VCaP (cell line): ENCODE measurements around the gene SUCLG2.

Source experiments
- H3K27ac ChIP-seq: fragments of 450-650 bp; 2 replicates; pipeline ENCODE4 v1.5.1; 2017
- CTCF ChIP-seq: fragments of 450-650 bp; conservative IDR thresholded peaks from 2 replicates; pipeline ENCODE4 v1.5.1; 2017; ENCODE audit warnings: mild to moderate bottlenecking, moderate library complexity

SUCLG2 gene

GRCh38 chr3:67580430-67581000 is 73.9 kb downstream of the SUCLG2 start:
- H3K27ac ChIP-seq: no peak overlapping the region
- no peak for TF ChIP-seq CTCF

DNA sequence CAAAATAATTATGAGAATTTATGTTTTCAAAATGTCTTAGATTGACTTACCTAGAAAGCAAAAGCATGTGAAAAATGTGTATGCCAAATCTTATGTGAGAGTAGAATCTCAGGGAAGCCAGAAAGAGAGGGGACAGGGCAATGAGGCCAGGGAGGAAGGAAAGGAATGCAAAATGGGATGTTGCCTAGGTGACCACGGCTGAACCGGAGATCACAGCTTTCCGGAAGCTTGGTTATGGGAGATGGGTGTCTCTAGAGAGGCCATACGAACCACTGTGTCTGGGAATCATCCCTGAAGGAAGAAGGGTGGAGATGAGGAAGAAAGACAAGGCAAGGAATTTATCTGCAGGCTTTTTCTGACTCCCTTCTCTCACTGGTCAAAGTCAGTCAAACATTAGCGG is 76.0 kb downstream of the SUCLG2 start:
- no peak overlapping the region for H3K27ac ChIP-seq
- TF ChIP-seq CTCF: no peak

DNA sequence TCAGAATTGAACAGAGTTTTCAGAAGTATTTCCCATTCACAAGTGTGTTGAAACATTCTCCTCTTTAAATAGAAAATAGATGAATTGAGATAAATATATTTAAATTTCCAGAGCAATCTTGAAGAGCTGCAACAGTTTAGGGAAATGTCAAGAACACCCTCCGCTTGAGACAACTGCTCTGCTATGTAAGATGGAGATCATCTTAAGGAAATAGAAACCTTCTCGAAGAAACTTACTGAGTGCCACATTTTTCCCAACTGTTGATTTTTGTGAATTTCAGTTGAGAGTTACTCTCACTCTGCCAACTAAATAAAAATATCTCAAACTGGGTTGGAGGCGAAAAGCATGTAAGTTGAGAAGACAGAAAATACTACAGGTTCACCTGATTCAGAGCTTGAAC is 78.0 kb downstream of the SUCLG2 start:
- no peak for TF ChIP-seq CTCF
- no peak overlapping the region for H3K27ac ChIP-seq

- no peak overlapping the region for H3K27ac ChIP-seq
- no peak for TF ChIP-seq CTCF
Observed at GRCh38 chr3:67569324-67569723, 85.1 kb downstream of the SUCLG2 start.

DNA sequence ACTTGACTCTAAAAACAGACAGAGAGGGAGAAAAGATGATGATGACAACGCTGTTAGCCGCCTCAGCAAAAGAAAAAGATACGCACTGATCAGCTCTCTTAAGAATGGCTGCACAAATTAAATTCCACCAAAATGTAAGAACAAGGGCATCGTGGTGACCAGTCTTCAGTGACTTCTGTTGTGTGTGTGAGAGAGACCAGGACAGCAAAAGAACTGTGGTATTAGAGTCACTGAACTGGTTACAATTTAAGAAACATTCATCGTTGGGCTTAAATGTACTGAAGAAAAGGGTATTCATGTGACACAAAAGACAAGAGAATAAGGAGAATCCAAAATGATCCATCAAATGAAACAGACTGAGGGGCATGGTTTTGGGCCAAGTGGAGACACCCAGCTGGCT is 86.5 kb downstream of the SUCLG2 start:
- no peak overlapping the region for H3K27ac ChIP-seq
- no peak for TF ChIP-seq CTCF

DNA sequence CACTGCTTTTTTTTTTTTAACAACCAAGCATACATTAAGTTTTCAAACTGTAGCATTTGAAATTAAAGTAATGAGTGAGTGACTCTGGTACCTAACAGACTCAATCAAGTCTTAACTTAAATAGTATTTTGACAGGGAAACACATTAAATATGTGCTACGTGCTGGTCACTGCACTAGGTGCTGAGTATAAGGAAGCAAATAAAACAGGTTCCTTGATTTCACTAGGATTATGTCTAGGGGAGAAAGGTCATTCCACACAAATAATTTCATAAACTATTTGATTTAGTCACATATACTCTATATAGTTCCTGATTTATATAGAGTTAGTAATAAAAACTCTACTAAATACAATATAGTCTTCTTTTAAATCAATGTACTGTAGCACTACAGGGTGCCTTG is 89.4 kb downstream of the SUCLG2 start:
- H3K27ac ChIP-seq: no peak overlapping the region
- no peak for TF ChIP-seq CTCF

- no peak overlapping the region for H3K27ac ChIP-seq
- TF ChIP-seq CTCF: no peak
Observed at GRCh38 chr3:67564008-67564407, 90.4 kb downstream of the SUCLG2 start.
